Neural cell (in vitro differentiated cells): ENCODE results near the gene BTG1. TPM values are rescaled to one million over a fixed set of nuclear protein-coding genes. Genes with fewer than 3 reads are reported as not detected.

Experiments
- H2AFZ ChIP-seq: fragments of 200-600, 300-800 bp; sonication (generic), shearing (Covaris generic); 2 replicates; pipeline ENCODE4 v1.6.0; 2014; ENCODE audit warnings: low read depth, mild to moderate bottlenecking, antibody characterized with exemption, low read length, moderate library complexity
- H3F3A ChIP-seq: fragments of 200-600 bp; shearing (Covaris generic); 2 replicates; pipeline ENCODE4 v1.6.1; 2016; ENCODE audit warnings: mild to moderate bottlenecking, moderate library complexity, mixed read lengths, antibody characterized with exemption, low read length; ENCODE audit not compliant: insufficient read depth, poor library complexity, severe bottlenecking
- H3K27ac ChIP-seq: fragments of 200-600, 300-800 bp; sonication (generic), shearing (Covaris generic); 2 replicates; pipeline ENCODE4 v1.5.1; 2014; ENCODE audit warnings: mild to moderate bottlenecking, low read length, moderate library complexity
- H3K27me3 ChIP-seq: fragments of 300-800, 200-600 bp; sonication (generic), shearing (Covaris generic); 2 replicates; pipeline ENCODE4 v1.6.0; 2014; ENCODE audit warnings: mild to moderate bottlenecking, low read depth, low read length, moderate library complexity; ENCODE audit not compliant: insufficient read depth
- H3K36me3 ChIP-seq: fragments of 300-800, 200-600 bp; sonication (generic), shearing (Covaris generic); 2 replicates; pipeline ENCODE4 v1.5.1; 2014; ENCODE audit warnings: mild to moderate bottlenecking, antibody characterized with exemption, low read length, moderate library complexity; ENCODE audit not compliant: insufficient read depth
- H3K4me2 ChIP-seq: fragments of 300-800, 200-600 bp; sonication (generic), shearing (Covaris generic); 2 replicates; pipeline ENCODE4 v1.6.0; 2014; ENCODE audit warnings: mild to moderate bottlenecking, low read length
- H3K4me3 ChIP-seq: fragments of 300-800, 200-600 bp; sonication (generic), shearing (Covaris generic); 2 replicates; pipeline ENCODE4 v1.5.1; 2014; ENCODE audit warnings: mild to moderate bottlenecking, low read length, moderate library complexity
- H3K79me2 ChIP-seq: fragments of 200-600 bp; shearing (Covaris generic); replicated peaks from 2 replicates; pipeline ENCODE4 v1.6.0; 2014; ENCODE audit warnings: mild to moderate bottlenecking, low read length, moderate library complexity; ENCODE audit not compliant: insufficient read depth
- H3K9ac ChIP-seq: fragments of 300-800, 200-600 bp; sonication (generic), shearing (Covaris generic); 2 replicates; pipeline ENCODE4 v1.6.1; 2016; ENCODE audit warnings: mild to moderate bottlenecking, low read length, mixed read lengths
- H3K9me2 ChIP-seq: fragments of 200-600 bp; shearing (Covaris generic); 2 replicates; pipeline ENCODE4 v1.6.1; 2016; ENCODE audit warnings: mild to moderate bottlenecking, low read length, mixed read lengths; ENCODE audit not compliant: insufficient read depth
- H3K9me3 ChIP-seq: fragments of 200-600, 300-800 bp; sonication (generic), shearing (Covaris generic); 2 replicates; pipeline ENCODE4 v1.6.1; 2016; ENCODE audit warnings: mild to moderate bottlenecking, mixed run types, low read length, moderate library complexity, mixed read lengths
- H4K20me1 ChIP-seq: fragments of 200-600 bp; shearing (Covaris generic); 2 replicates; pipeline ENCODE4 v1.6.1; 2016; ENCODE audit warnings: mild to moderate bottlenecking, mixed run types; ENCODE audit not compliant: insufficient read depth
- CTCF ChIP-seq: fragments of 450-650 bp; IDR thresholded peaks from 2 replicates; pipeline ENCODE4 v1.5.1; 2014; ENCODE audit warnings: antibody characterized with exemption, mild to moderate bottlenecking, moderate library complexity; ENCODE audit not compliant: poor library complexity, severe bottlenecking
- EP300 ChIP-seq: fragments of 450-650 bp; conservative IDR thresholded peaks from 2 replicates; pipeline ENCODE4 v1.6.1; 2014; ENCODE audit warnings: antibody characterized with exemption, mild to moderate bottlenecking, moderate library complexity; ENCODE audit not compliant: poor library complexity, severe bottlenecking
- EZH2 ChIP-seq: fragments of 200-600, 300-800 bp; shearing (Covaris generic), sonication (generic); IDR thresholded peaks from 2 replicates; pipeline ENCODE4 v1.6.1; 2014; ENCODE audit warnings: antibody characterized with exemption, low read length, borderline replicate concordance, mild to moderate bottlenecking; ENCODE audit not compliant: insufficient read depth, poor library complexity, severe bottlenecking
- MXI1 ChIP-seq: fragments of 450-650 bp; conservative IDR thresholded peaks from 2 replicates; pipeline ENCODE4 v1.6.1; 2014; ENCODE audit warnings: antibody characterized with exemption, mild to moderate bottlenecking; ENCODE audit not compliant: poor library complexity, severe bottlenecking
- POLR2AphosphoS5 ChIP-seq: IDR thresholded peaks from 2 replicates; pipeline ENCODE4 v1.6.1; 2012
- RAD21 ChIP-seq: fragments of 450-650 bp; conservative IDR thresholded peaks from 2 replicates; pipeline ENCODE4 v1.6.1; 2014; ENCODE audit warnings: antibody characterized with exemption, mild to moderate bottlenecking, moderate library complexity
- SMC3 ChIP-seq: fragments of 450-650 bp; conservative IDR thresholded peaks from 2 replicates; pipeline ENCODE4 v1.6.1; 2014; ENCODE audit warnings: antibody characterized with exemption, mild to moderate bottlenecking, moderate library complexity; ENCODE audit not compliant: poor library complexity
- TAF1 ChIP-seq: IDR thresholded peaks from 2 replicates; pipeline ENCODE4 v1.6.1; 2012; ENCODE audit warnings: low read depth
- polyA plus RNA-seq: library from polyadenylated mRNA; depleted of rRNA; stranded (reverse); fragments of >200 nt; gene quantifications from 2 replicates; pipeline ENCODE4 v1.2.3, GENCODE V29; 2014
- TF ChIP-seq, protein P1 (sequence below): IDR thresholded peaks from 2 replicates; pipeline ENCODE4 v1.6.1; 2012; ENCODE audit warnings: borderline replicate concordance

BTG1 gene
- polyA plus RNA-seq, 1 donor from 2014 or later: 12.9 TPM

DNA sequence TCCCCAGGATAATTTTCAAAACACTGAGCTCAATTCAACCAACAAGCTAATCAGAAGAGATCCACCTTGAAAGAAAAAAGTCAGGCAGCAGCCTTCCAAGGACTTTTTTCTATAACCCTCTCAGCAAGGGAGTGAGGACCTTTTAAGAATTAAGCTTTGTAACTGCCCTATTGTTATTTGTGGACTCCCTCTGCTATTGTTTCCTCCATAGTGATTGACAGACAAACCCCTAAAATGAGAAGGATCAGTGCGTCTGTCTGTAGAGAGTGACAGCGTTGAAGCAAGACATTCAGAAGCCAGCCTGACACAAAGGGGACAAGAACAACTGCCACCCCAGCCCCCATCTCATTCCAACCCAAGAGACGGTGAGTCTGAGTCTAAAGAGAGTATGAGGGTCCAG, 30.3 kb upstream of the BTG1 start:
- Histone ChIP-seq H3K36me3 (no peaks in the 10 kb centered on the region), H3F3A (peaks cover 9% of the 10 kb centered on the region), H3K9ac (no peak overlapping the region), H3K4me3 (no peak overlapping the region), H2AFZ (no peak overlapping the region), H3K9me2 (no peaks in the 10 kb centered on the region), H3K4me2 (no peak overlapping the region), H3K27me3 (no peaks in the 10 kb centered on the region), H4K20me1 (no peaks in the 10 kb centered on the region), H3K27ac (no peak overlapping the region), H3K79me2 (no peaks in the 10 kb centered on the region), H3K9me3 (no peaks in the 10 kb centered on the region)
- no peak for TF ChIP-seq EZH2
- no peak for TF ChIP-seq CTCF
- peak; percentile 35 for TF ChIP-seq EP300
- TF ChIP-seq MXI1: no peak
- no peak for TF ChIP-seq POLR2AphosphoS5
- TF ChIP-seq SMC3: no peak

DNA sequence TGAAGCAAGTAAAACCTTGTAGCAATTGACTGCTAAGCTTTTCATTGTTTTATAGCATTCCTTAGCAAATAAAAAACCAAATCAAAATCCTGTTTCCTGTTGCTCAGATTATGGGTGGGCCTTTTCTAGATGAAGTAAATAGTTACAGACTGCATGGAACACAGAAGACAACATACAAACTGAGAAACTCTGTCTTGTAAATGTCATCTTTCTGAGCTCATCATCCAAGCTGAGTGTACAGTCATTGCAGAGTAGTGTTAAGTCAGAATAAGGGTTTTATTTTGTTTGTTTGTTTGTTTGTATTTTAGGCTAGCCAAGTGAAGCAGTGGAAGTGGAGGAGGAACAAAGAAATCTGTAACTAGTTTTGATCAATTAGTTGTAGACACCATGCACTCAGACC, 24.4 kb upstream of the BTG1 start:
- no peak overlapping the region for H3K9ac ChIP-seq
- H3F3A ChIP-seq: no peaks in the 10 kb centered on the region
- TF ChIP-seq POLR2AphosphoS5: no peak
- TF ChIP-seq CTCF: no peak
- TF ChIP-seq SMC3: no peak
- TF ChIP-seq EP300: no peak
- TF ChIP-seq, protein P1, sequence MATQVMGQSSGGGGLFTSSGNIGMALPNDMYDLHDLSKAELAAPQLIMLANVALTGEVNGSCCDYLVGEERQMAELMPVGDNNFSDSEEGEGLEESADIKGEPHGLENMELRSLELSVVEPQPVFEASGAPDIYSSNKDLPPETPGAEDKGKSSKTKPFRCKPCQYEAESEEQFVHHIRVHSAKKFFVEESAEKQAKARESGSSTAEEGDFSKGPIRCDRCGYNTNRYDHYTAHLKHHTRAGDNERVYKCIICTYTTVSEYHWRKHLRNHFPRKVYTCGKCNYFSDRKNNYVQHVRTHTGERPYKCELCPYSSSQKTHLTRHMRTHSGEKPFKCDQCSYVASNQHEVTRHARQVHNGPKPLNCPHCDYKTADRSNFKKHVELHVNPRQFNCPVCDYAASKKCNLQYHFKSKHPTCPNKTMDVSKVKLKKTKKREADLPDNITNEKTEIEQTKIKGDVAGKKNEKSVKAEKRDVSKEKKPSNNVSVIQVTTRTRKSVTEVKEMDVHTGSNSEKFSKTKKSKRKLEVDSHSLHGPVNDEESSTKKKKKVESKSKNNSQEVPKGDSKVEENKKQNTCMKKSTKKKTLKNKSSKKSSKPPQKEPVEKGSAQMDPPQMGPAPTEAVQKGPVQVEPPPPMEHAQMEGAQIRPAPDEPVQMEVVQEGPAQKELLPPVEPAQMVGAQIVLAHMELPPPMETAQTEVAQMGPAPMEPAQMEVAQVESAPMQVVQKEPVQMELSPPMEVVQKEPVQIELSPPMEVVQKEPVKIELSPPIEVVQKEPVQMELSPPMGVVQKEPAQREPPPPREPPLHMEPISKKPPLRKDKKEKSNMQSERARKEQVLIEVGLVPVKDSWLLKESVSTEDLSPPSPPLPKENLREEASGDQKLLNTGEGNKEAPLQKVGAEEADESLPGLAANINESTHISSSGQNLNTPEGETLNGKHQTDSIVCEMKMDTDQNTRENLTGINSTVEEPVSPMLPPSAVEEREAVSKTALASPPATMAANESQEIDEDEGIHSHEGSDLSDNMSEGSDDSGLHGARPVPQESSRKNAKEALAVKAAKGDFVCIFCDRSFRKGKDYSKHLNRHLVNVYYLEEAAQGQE: no peak
- TF ChIP-seq RAD21: no peak
- no peak for TF ChIP-seq EZH2
- TF ChIP-seq MXI1: no peak
- TF ChIP-seq TAF1: no peak
- H2AFZ ChIP-seq: no peak overlapping the region
- H3K79me2 ChIP-seq: no peaks in the 10 kb centered on the region
- H3K4me3 ChIP-seq: no peak overlapping the region
- H3K4me2 ChIP-seq: no peak overlapping the region
- no peaks in the 10 kb centered on the region for H3K9me2 ChIP-seq
- no peaks in the 10 kb centered on the region for H4K20me1 ChIP-seq
- H3K27me3 ChIP-seq: no peaks in the 10 kb centered on the region
- H3K36me3 ChIP-seq: no peaks in the 10 kb centered on the region
- H3K9me3 ChIP-seq: no peaks in the 10 kb centered on the region
- no peak overlapping the region for H3K27ac ChIP-seq
